Ovary (tissue), 9 donors: ENCODE data around the gene TACC2. TPM values are rescaled to one million over a fixed set of nuclear protein-coding genes. Genes with fewer than 3 reads are reported as not detected.

ENCODE experiments used
- DNase-seq, 5 donors: peaks; one replicate each; pipeline ENCODE4 v3.0.0-alpha.2; 2019 to 2020
- H3K27ac ChIP-seq, 2 donors: fragments of 200-600 bp; one replicate each; pipeline versions ENCODE4 v1.5.1 to v1.8.0; 2019 to 2022
- H3K27me3 ChIP-seq: fragments of 200-600 bp; one replicate; pipeline ENCODE4 v1.8.0; 2022
- H3K36me3 ChIP-seq: fragments of 200-600 bp; sonication (generic); one replicate; pipeline ENCODE4 v1.5.1; 2019
- H3K4me1 ChIP-seq: one replicate; pipeline ENCODE4 v1.8.1; 2013; ENCODE audit warnings: mild to moderate bottlenecking, moderate library complexity; ENCODE audit not compliant: insufficient read depth
- H3K4me3 ChIP-seq: fragments of 200-600 bp; sonication (generic); one replicate; pipeline ENCODE4 v1.5.1; 2017
- H3K9me3 ChIP-seq, 2 donors: fragments of 200-600 bp in 1 of 2; sonication (generic) in 1 of 2; one replicate each; pipeline versions ENCODE4 v1.5.1 to v1.8.1; 2013 to 2019; ENCODE audit warnings: mild to moderate bottlenecking in 1 of 2, moderate library complexity in 1 of 2
- EP300 ChIP-seq: sonication (generic); formaldehyde crosslinking; IDR thresholded peaks from one replicate; pipeline ENCODE4 v1.6.1; 2017; ENCODE audit warnings: antibody characterized with exemption
- POLR2A ChIP-seq: fragments of 450-650 bp; IDR thresholded peaks from one replicate; pipeline ENCODE4 v1.6.1; 2017; ENCODE audit warnings: antibody characterized with exemption, mild to moderate bottlenecking, moderate library complexity
- WGBS, 3 donors: extraction: QIAGEN DNeasy Blood & Tissue Kit in 1 of 3; methylation state at CpG; one replicate each; pipeline versions ENCODE4 v1.1.5 to v1.1.7; 2013 to 2017; 5-methylcytosine and 5-hydroxymethylcytosine counted together
- intact Hi-C, 4 donors: fragments of 100-400 bp; cut with DNase I; formaldehyde crosslinking; loops; one replicate each; pipeline versions ENCODE4 v1.11.0 to v1.15.1; 2022 to 2023
- polyA plus RNA-seq, 2 donors: library from polyadenylated mRNA; stranded (reverse); fragments of 200-250 nt in 1 of 2; fragments of 350-450 nt in 1 of 2; fragmentation: Illumina TruSeq in 1 of 2; extraction: RNeasy Lipid Tissue Mini Kit (QIAGEN cat#74804) in 1 of 2; gene quantifications; one replicate each; pipeline ENCODE4 v1.2.3, GENCODE V29; 2013 to 2014
- total RNA-seq, 7 donors: library from RNA; depleted of rRNA in 2 of 7; stranded (reverse); fragments of >200 nt in 2 of 7; fragmentation: NEBNext Ultra II Directional in 3 of 7; extraction: Animal tissue kit (Norgen Biotek cat#: 25700) in 3 of 7; gene quantifications; one replicate each; pipeline versions ENCODE4 v1.1.0 to v1.2.4, GENCODE V29; 2016 to 2023
- TF ChIP-seq, protein P1 (sequence below), 3 donors: fragments of 450-650 bp in 2 of 3; fragments of 200-600 bp in 1 of 3; IDR thresholded peaks; one replicate each; pipeline versions ENCODE4 v1.5.1 to v1.8.0; 2016 to 2022; ENCODE audit warnings: antibody characterized with exemption in 3 of 3, mild to moderate bottlenecking in 1 of 3
- donor health status: DM: no; HTN: no; CAD: no; lungs with moderate emphysema.
- donor health status: DM: no; HTN: no; CAD: no.
- donor health status: Bipolar disorder and iron deficiency.
- donor health status: DM: yes; HTN: yes; CAD: no.
- donor health status: DM: no; HTN: no; CAD: no.
- donor health status: DM: yes; HTN: yes; CAD: no.

Gene TACC2
- total and polyA plus RNA-seq, 9 donors: 6.1 to 66.4 (median 14.2) TPM

DNA sequence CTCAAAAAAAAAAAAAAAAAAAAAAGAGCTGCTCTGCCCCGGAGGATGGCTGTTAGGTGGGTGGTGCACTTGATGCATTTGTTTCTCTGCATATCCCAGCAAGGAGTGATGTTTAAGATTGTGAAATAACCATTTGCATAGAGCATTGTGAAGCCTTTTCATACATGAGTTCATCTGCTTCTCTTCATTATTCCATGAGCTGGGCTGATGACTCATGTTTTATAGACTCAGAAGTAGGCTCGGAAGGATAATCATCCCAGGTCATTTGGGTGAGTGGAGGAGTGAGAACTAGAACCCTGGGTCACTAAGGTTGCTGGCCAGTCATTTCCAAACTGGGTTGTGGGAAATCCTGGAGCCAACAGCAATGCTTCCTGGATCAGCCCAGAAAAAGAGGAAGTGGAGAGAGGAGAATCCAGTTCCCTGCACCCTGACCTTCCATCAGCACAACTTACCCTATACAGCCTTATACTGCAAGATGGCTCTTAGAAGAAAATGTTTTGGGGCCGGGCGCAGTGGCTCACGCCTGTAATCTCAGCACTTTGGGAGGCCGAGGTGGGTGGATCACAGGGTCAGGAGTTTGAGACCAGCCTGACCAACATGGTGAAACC, 45.3 kb downstream of the TACC2 start:
- no peaks in the 10 kb centered on the region for H3K27me3 ChIP-seq
- no peaks in the 10 kb centered on the region for H3K9me3 ChIP-seq
- H3K27ac ChIP-seq: no peak overlapping the region
- 62 to 72% (median 68%) methylated on average over 6 of the region's 6 CpGs for WGBS, 3 donors
- H3K4me3 ChIP-seq: no peak overlapping the region
- no peaks in the 10 kb centered on the region for H3K4me1 ChIP-seq
- intact Hi-C loops: no loop called here
- H3K36me3 ChIP-seq: no peaks in the 10 kb centered on the region
- TF ChIP-seq EP300 (no peak), POLR2A (no peak)
- TF ChIP-seq, protein P1, sequence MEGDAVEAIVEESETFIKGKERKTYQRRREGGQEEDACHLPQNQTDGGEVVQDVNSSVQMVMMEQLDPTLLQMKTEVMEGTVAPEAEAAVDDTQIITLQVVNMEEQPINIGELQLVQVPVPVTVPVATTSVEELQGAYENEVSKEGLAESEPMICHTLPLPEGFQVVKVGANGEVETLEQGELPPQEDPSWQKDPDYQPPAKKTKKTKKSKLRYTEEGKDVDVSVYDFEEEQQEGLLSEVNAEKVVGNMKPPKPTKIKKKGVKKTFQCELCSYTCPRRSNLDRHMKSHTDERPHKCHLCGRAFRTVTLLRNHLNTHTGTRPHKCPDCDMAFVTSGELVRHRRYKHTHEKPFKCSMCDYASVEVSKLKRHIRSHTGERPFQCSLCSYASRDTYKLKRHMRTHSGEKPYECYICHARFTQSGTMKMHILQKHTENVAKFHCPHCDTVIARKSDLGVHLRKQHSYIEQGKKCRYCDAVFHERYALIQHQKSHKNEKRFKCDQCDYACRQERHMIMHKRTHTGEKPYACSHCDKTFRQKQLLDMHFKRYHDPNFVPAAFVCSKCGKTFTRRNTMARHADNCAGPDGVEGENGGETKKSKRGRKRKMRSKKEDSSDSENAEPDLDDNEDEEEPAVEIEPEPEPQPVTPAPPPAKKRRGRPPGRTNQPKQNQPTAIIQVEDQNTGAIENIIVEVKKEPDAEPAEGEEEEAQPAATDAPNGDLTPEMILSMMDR (IDR thresholded peaks at IDR 0.05): no peak
- DNase-seq: no peak

DNA sequence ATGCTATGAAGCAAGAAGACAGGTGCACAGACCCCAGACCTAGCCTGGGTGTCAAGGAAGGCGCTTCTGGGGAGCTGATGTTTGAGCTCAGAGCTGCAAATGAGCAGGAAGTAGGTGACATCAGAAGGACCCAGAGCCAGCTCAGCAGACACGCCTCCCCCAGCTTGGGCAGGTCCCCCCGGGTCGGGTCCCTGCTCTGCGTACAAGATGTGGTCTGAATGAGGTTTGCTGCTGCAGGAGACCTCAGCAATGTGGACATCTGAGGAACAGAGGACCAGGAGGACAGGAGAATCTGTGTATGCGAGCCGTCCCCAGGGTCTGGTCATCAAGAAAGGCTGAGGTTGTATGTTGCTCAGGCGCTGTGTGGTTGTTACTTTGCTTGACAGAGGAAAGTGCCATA, 51.8 kb downstream of the TACC2 start:
- TF ChIP-seq POLR2A: no peak
- no peak for TF ChIP-seq EP300
- TF ChIP-seq, protein P1 (IDR thresholded peaks at IDR 0.05): no peak
- Histone ChIP-seq H3K36me3 (no peaks in the 10 kb centered on the region), H3K27ac (no peak overlapping the region), H3K4me1 (peaks cover 4% of the 10 kb centered on the region), H3K27me3 (no peaks in the 10 kb centered on the region), H3K4me3 (no peak overlapping the region), H3K9me3 (no peaks in the 10 kb centered on the region)
- DNase-seq: no peak
- WGBS, 3 donors: 79 to 81% (median 79%) methylated on average over 8 of the region's 8 CpGs
- intact Hi-C loops: no loop called here

DNA sequence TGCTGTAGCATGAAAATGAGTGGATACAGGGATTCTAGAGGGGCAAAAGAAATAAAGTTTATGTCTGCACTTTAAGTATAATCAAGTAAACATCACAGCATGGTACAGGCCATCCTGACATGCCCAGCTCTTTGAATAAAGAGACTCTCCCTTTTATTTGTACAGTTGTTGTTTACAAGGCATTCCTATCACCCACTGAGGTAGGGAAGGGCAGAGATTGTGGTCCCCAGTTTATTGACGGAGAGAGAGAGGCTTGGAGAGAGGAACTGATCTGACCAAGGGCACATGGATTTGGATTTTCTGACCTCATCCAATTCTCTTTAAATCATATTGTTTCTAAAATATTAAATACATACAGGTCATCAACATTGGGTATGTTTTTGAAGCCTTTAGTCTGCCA, 53.9 kb downstream of the TACC2 start:
- Histone ChIP-seq H3K36me3 (no peaks in the 10 kb centered on the region), H3K9me3 (no peaks in the 10 kb centered on the region), H3K27ac (no peak overlapping the region), H3K4me1 (peaks cover 4% of the 10 kb centered on the region), H3K4me3 (no peak overlapping the region), H3K27me3 (no peaks in the 10 kb centered on the region)
- WGBS, 3 donors: 86 to 97% (median 95%) methylated on average over 1 of the region's 1 CpG
- intact Hi-C loops: no loop called here
- DNase-seq: no peak
- no peak for TF ChIP-seq POLR2A

DNA sequence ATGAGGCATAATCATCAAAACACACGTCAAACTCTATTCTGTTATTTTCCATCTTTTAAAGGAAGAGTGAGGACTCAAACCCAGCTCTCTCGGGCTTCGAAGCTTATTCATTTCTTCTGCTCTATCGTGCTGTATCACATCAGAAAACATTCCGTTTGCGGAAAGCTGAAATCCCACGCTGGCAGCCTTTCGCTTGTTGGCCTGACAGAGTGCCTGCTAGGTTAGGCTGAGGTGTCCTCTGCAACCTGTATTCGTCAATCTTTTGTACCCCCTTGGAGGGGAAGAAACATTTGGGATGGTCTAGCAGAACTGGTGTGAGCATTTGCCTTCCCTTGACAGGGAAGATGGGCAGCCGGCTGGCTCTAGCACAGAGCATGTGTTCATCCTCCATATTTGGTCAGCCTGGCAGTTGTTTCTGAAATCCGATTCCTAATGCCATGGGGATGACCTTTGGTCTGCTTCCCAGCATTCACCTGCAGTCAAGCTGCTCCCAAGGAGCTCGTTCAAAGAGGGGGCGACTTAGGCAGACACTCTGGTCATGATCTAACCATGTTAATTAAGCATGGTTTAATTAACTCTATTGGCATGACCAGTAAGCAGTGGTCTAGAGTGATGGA, 55.2 kb downstream of the TACC2 start:
- H3K27ac ChIP-seq: no peak overlapping the region
- H3K9me3 ChIP-seq: no peaks in the 10 kb centered on the region
- no peaks in the 10 kb centered on the region for H3K36me3 ChIP-seq
- 55 to 59% (median 56%) methylated on average over 13 of the region's 13 CpGs for WGBS, 3 donors
- TF ChIP-seq POLR2A: no peak
- TF ChIP-seq EP300: no peak
- TF ChIP-seq, protein P1 (IDR thresholded peaks at IDR 0.05): no peak
- H3K4me3 ChIP-seq: no peak overlapping the region
- H3K4me1 ChIP-seq: peaks cover 4% of the 10 kb centered on the region
- no peak for DNase-seq
- H3K27me3 ChIP-seq: no peaks in the 10 kb centered on the region
- intact Hi-C loops: no loop called here

DNA sequence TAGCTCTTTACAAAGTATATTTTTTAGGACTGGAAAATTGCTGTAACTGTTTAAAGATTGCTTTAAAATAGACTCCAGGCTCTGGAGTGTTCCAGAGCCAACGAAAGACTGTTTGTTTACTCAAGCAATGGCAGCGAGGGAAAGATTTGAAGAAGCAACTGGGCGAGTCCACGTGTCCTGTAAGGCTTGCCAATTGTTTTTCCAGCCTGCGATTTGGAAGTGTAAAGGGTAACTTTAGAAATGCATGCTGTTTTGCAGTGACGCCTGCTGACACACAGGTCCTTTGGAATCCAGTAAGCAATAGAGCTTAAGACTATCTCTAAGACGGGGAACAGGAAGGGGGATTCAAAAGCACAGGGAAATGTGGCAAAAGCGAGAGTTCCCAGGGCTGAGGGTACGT, 55.8 kb downstream of the TACC2 start:
- peak in 1 of 5 donors; percentile 36 for DNase-seq
- H3K9me3 ChIP-seq: no peaks in the 10 kb centered on the region
- H3K36me3 ChIP-seq: no peaks in the 10 kb centered on the region
- H3K27ac ChIP-seq: no peak overlapping the region
- peaks cover 4% of the 10 kb centered on the region for H3K4me1 ChIP-seq
- intact Hi-C loops: no loop called here
- H3K27me3 ChIP-seq: no peaks in the 10 kb centered on the region
- TF ChIP-seq, protein P1 (IDR thresholded peaks at IDR 0.05): no peak
- TF ChIP-seq POLR2A (no peak), EP300 (no peak)
- 12 to 15% (median 14%) methylated on average over 9 of the region's 9 CpGs for WGBS, 3 donors
- H3K4me3 ChIP-seq: no peak overlapping the region
